WTC11 (cell line): Measurements from ENCODE around the gene ILF3. TPM values are rescaled to one million over a fixed set of nuclear protein-coding genes. Genes with fewer than 3 reads are reported as not detected.

Source experiments
- ATAC-seq: fragments of 200-7000 bp; cut with Tn5 transposase; 2 replicates; pipeline ENCODE4 v1.10.0; 2021; ENCODE audit warnings: mild to moderate bottlenecking, moderate library complexity
- CTCF ChIA-PET: fragments of 300-600 bp; sonication (Branson Sonifier 250); formaldehyde crosslinking; loops from one replicate; lab custom pipeline; 2021; ENCODE audit warnings: antibody characterized with exemption; lab: Charles Lee
- POLR2A ChIA-PET: fragments of 350-600 bp; sonication (Branson Sonifier 250); formaldehyde crosslinking; loops from one replicate; lab custom pipeline; 2021; ENCODE audit warnings: antibody characterized with exemption; lab: Charles Lee
- DNase-seq: peaks from one replicate; pipeline ENCODE4 v3.0.0; 2021; ENCODE audit warnings: low spot score
- H3K27ac Mint-ChIP-seq: 2 replicates; pipeline ENCODE4 v1.8.0; 2021; ENCODE audit warnings: mixed read lengths
- H3K27me3 Mint-ChIP-seq: 2 replicates; pipeline ENCODE4 v1.8.0; 2021; ENCODE audit warnings: low read depth, mild to moderate bottlenecking, moderate library complexity, mixed read lengths
- H3K36me3 Mint-ChIP-seq: 2 replicates; pipeline ENCODE4 v1.8.0; 2021; ENCODE audit warnings: mixed read lengths
- H3K4me1 Mint-ChIP-seq: 2 replicates; pipeline ENCODE4 v1.8.0; 2022; ENCODE audit warnings: mixed read lengths
- H3K4me3 Mint-ChIP-seq: 2 replicates; pipeline ENCODE4 v1.8.0; 2021; ENCODE audit warnings: mild to moderate bottlenecking, moderate library complexity, mixed read lengths
- H3K9me3 Mint-ChIP-seq: 2 replicates; pipeline ENCODE4 v1.8.0; 2021; ENCODE audit warnings: mixed read lengths
- ATF1 ChIP-seq: sonication (generic); formaldehyde crosslinking; IDR thresholded peaks from 2 replicates; pipeline ENCODE4 v1.8.1; 2023; ENCODE audit warnings: mild to moderate bottlenecking, moderate library complexity, missing genetic modification reagents
- E2F4 ChIP-seq: sonication (generic); formaldehyde crosslinking; IDR thresholded peaks from 2 replicates; pipeline ENCODE4 v1.8.1; 2022; ENCODE audit warnings: low read depth, mild to moderate bottlenecking, moderate library complexity, missing genetic modification reagents, borderline replicate concordance
- E2F5 ChIP-seq: sonication (generic); formaldehyde crosslinking; IDR thresholded peaks from 2 replicates; pipeline ENCODE4 v1.8.1; 2022; ENCODE audit warnings: mild to moderate bottlenecking, moderate library complexity, missing genetic modification reagents
- FOXK1 ChIP-seq: sonication (generic); formaldehyde crosslinking; IDR thresholded peaks from 2 replicates; pipeline ENCODE4 v1.8.0; 2022; ENCODE audit warnings: mild to moderate bottlenecking, moderate library complexity, missing genetic modification reagents
- FOXP4 ChIP-seq: sonication (generic); formaldehyde crosslinking; IDR thresholded peaks from 2 replicates; pipeline ENCODE4 v1.8.0; 2022; ENCODE audit warnings: mild to moderate bottlenecking, missing genetic modification reagents
- GTF2I ChIP-seq: fragments of 250-450 bp; sonication (Bioruptor Pico); conservative IDR thresholded peaks from 2 replicates; pipeline ENCODE4 v1.4.0; 2021; ENCODE audit warnings: mild to moderate bottlenecking
- IRF2 ChIP-seq: sonication (generic); formaldehyde crosslinking; IDR thresholded peaks from 2 replicates; pipeline ENCODE4 v1.8.0; 2022; ENCODE audit warnings: low read depth, missing genetic modification reagents, borderline replicate concordance
- JAZF1 ChIP-seq: fragments of 250-450 bp; sonication (Bioruptor Pico); IDR thresholded peaks from 2 replicates; pipeline ENCODE4 v1.9.0; 2021; ENCODE audit warnings: moderate library complexity, mild to moderate bottlenecking, inconsistent platforms
- KAT7 ChIP-seq: sonication (generic); formaldehyde crosslinking; IDR thresholded peaks from 2 replicates; pipeline ENCODE4 v1.8.1; 2023; ENCODE audit warnings: missing genetic modification reagents, mild to moderate bottlenecking, borderline replicate concordance
- MYBL2 ChIP-seq: sonication (generic); formaldehyde crosslinking; IDR thresholded peaks from 2 replicates; pipeline ENCODE4 v1.8.1; 2023; ENCODE audit warnings: mild to moderate bottlenecking, moderate library complexity, missing genetic modification reagents
- NFATC4 ChIP-seq: fragments of 250-450 bp; sonication (Bioruptor Pico); IDR thresholded peaks from 2 replicates; pipeline ENCODE4 v1.9.0; 2021; ENCODE audit warnings: mild to moderate bottlenecking
- NFYB ChIP-seq: sonication (generic); formaldehyde crosslinking; conservative IDR thresholded peaks from 2 replicates; pipeline ENCODE4 v1.8.0; 2022; ENCODE audit warnings: low read depth, missing genetic modification reagents
- NR1H2 ChIP-seq: sonication (generic); formaldehyde crosslinking; IDR thresholded peaks from 2 replicates; pipeline ENCODE4 v1.9.0; 2021; ENCODE audit warnings: mild to moderate bottlenecking, moderate library complexity, missing genetic modification reagents
- SOX15 ChIP-seq: fragments of 250-450 bp; sonication (Bioruptor Pico); IDR thresholded peaks from 2 replicates; pipeline ENCODE4 v1.9.0; 2021; ENCODE audit warnings: mild to moderate bottlenecking
- SP1 ChIP-seq: sonication (generic); formaldehyde crosslinking; conservative IDR thresholded peaks from 2 replicates; pipeline ENCODE4 v1.8.1; 2022; ENCODE audit warnings: missing genetic modification reagents
- TEAD1 ChIP-seq: sonication (generic); formaldehyde crosslinking; IDR thresholded peaks from 2 replicates; pipeline ENCODE4 v1.8.0; 2022; ENCODE audit warnings: mild to moderate bottlenecking, missing genetic modification reagents
- TP53 ChIP-seq: sonication (generic); formaldehyde crosslinking; IDR thresholded peaks from 2 replicates; pipeline ENCODE4 v1.8.1; 2023; ENCODE audit warnings: mild to moderate bottlenecking, missing genetic modification reagents
- ZNF263 ChIP-seq: sonication (generic); formaldehyde crosslinking; IDR thresholded peaks from 2 replicates; pipeline ENCODE4 v1.8.1; 2022; ENCODE audit warnings: low read depth, mild to moderate bottlenecking, moderate library complexity, missing genetic modification reagents
- ZNF416 ChIP-seq: fragments of 250-450 bp; sonication (Bioruptor Pico); IDR thresholded peaks from 2 replicates; pipeline ENCODE4 v1.9.0; 2021; ENCODE audit warnings: mild to moderate bottlenecking, inconsistent platforms
- total RNA-seq: library from RNA; stranded (reverse); gene quantifications from 3 replicates; pipeline ENCODE4 v1.2.3, GENCODE V29; 2021
- TF ChIP-seq, protein P1 (sequence below): sonication (generic); formaldehyde crosslinking; IDR thresholded peaks from 2 replicates; pipeline ENCODE4 v1.8.0; 2023; ENCODE audit warnings: mild to moderate bottlenecking, missing genetic modification reagents
- TF ChIP-seq, protein P2 (sequence below): sonication (generic); formaldehyde crosslinking; IDR thresholded peaks from 2 replicates; pipeline ENCODE4 v1.8.0; 2022; ENCODE audit warnings: mild to moderate bottlenecking, missing genetic modification reagents
- TF ChIP-seq, protein P3 (sequence below): sonication (generic); formaldehyde crosslinking; IDR thresholded peaks from 2 replicates; pipeline ENCODE4 v1.8.0; 2022; ENCODE audit warnings: mild to moderate bottlenecking, missing genetic modification reagents
- TF ChIP-seq, protein P4 (sequence below): sonication (generic); formaldehyde crosslinking; IDR thresholded peaks from 2 replicates; pipeline ENCODE4 v1.8.1; 2023; ENCODE audit warnings: mild to moderate bottlenecking, moderate library complexity, missing genetic modification reagents
- TF ChIP-seq, protein P5 (sequence below): fragments of 250-450 bp; sonication (Bioruptor Pico); IDR thresholded peaks from 2 replicates; pipeline ENCODE4 v1.9.0; 2021; ENCODE audit warnings: mild to moderate bottlenecking

Gene ILF3
- total RNA-seq, 1 experiment from 2014 or later: 659 TPM

- Mint-ChIP-seq H3K4me3 (no peak overlapping the region), H3K27ac (peak overlapping the region; percentile 63; the same call in 1 of the 2 replicates)
Measured at GRCh38 chr19:10723591-10723990, 69.4 kb downstream of the ILF3 start.

DNA sequence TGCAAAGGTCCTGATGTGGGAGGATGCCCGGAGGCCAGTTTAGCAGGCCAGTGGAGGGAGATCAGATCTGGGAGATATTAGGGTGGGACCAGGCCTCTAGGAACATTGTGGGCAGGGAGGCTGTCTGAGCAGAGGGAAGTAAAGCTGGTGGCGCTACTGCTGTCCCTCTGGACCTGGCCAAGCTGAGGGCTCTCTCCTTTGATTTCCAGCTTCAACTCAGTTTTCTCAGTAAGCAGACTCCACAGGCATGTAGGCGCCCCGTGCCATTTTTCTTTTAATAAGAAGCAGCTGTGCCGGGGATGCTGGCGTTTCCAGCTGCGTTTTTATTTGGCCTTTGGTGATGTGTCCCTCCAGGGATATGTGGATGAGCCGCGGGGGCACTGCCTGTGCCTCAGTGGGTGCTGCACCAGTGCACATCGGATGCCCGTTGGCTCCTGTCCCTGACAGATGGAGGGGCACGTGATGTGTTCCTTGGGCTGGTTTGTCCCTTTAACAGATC is 70.5 kb downstream of the ILF3 start:
- 0 out of 2 replicates have a peak overlapping the region, but pooled peaks have one; percentile 42 for H3K27ac Mint-ChIP-seq
- ChIA-PET CTCF (interaction anchor here (0.6 to 1.9 kb wide), 3 partner anchors 33 to 140 kb away, joined by 5 to 8 read pairs (median 5); no protein-coding TSS in a partner anchor), POLR2A (interaction anchor here (0.6 kb wide), 1 partner anchor 28 kb away, joined by 3 read pairs; no protein-coding TSS in a partner anchor)
- ATAC-seq: no peak
- no peak for DNase-seq
- H3K27me3 Mint-ChIP-seq: no peaks in the 10 kb centered on the region
- peaks cover 5% of the 10 kb centered on the region for H3K4me1 Mint-ChIP-seq
- H3K4me3 Mint-ChIP-seq: no peak overlapping the region
- peaks cover 3% of the 10 kb centered on the region; the same call in 1 of the 2 replicates for H3K36me3 Mint-ChIP-seq
- no peak for TF ChIP-seq ZNF263 (CRISPR knock-in tag)
- TF ChIP-seq ZNF416 (CRISPR knock-in tag): no peak
- TF ChIP-seq E2F5 (CRISPR knock-in tag): no peak
- TF ChIP-seq ATF1: no peak
- no peak for TF ChIP-seq JAZF1 (CRISPR knock-in tag)
- TF ChIP-seq, protein P1, sequence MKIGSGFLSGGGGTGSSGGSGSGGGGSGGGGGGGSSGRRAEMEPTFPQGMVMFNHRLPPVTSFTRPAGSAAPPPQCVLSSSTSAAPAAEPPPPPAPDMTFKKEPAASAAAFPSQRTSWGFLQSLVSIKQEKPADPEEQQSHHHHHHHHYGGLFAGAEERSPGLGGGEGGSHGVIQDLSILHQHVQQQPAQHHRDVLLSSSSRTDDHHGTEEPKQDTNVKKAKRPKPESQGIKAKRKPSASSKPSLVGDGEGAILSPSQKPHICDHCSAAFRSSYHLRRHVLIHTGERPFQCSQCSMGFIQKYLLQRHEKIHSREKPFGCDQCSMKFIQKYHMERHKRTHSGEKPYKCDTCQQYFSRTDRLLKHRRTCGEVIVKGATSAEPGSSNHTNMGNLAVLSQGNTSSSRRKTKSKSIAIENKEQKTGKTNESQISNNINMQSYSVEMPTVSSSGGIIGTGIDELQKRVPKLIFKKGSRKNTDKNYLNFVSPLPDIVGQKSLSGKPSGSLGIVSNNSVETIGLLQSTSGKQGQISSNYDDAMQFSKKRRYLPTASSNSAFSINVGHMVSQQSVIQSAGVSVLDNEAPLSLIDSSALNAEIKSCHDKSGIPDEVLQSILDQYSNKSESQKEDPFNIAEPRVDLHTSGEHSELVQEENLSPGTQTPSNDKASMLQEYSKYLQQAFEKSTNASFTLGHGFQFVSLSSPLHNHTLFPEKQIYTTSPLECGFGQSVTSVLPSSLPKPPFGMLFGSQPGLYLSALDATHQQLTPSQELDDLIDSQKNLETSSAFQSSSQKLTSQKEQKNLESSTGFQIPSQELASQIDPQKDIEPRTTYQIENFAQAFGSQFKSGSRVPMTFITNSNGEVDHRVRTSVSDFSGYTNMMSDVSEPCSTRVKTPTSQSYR: no peak
- TF ChIP-seq, protein P2, sequence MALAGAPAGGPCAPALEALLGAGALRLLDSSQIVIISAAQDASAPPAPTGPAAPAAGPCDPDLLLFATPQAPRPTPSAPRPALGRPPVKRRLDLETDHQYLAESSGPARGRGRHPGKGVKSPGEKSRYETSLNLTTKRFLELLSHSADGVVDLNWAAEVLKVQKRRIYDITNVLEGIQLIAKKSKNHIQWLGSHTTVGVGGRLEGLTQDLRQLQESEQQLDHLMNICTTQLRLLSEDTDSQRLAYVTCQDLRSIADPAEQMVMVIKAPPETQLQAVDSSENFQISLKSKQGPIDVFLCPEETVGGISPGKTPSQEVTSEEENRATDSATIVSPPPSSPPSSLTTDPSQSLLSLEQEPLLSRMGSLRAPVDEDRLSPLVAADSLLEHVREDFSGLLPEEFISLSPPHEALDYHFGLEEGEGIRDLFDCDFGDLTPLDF: no peak
- TF ChIP-seq, protein P3, sequence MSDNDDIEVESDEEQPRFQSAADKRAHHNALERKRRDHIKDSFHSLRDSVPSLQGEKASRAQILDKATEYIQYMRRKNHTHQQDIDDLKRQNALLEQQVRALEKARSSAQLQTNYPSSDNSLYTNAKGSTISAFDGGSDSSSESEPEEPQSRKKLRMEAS (CRISPR knock-in tag): no peak
- H3K9me3 Mint-ChIP-seq: no peaks in the 10 kb centered on the region

More at GRCh38 chr19:10723591-10723990, 69.4 kb downstream of the ILF3 start:
- CTCF ChIA-PET: interaction anchor here (0.7 to 1.9 kb wide), 3 partner anchors 30 to 141 kb away, joined by 3 to 8 read pairs (median 3); no protein-coding TSS in a partner anchor
- peaks cover 3% of the 10 kb centered on the region; the same call in 1 of the 2 replicates for H3K36me3 Mint-ChIP-seq
- H3K27me3 Mint-ChIP-seq: no peaks in the 10 kb centered on the region
- TF ChIP-seq NFATC4 (CRISPR knock-in tag): no peak
- TF ChIP-seq IRF2: no peak
- TF ChIP-seq FOXK1 (CRISPR knock-in tag): no peak
- no peak for TF ChIP-seq TEAD1
- no peak for TF ChIP-seq KAT7
- TF ChIP-seq, protein P4, sequence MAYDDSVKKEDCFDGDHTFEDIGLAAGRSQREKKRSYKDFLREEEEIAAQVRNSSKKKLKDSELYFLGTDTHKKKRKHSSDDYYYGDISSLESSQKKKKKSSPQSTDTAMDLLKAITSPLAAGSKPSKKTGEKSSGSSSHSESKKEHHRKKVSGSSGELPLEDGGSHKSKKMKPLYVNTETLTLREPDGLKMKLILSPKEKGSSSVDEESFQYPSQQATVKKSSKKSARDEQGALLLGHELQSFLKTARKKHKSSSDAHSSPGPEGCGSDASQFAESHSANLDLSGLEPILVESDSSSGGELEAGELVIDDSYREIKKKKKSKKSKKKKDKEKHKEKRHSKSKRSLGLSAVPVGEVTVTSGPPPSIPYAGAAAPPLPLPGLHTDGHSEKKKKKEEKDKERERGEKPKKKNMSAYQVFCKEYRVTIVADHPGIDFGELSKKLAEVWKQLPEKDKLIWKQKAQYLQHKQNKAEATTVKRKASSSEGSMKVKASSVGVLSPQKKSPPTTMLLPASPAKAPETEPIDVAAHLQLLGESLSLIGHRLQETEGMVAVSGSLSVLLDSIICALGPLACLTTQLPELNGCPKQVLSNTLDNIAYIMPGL (CRISPR knock-in tag): no peak
- TF ChIP-seq FOXP4: no peak
- no peak for TF ChIP-seq SOX15 (CRISPR knock-in tag)
- no peak for TF ChIP-seq TP53 (CRISPR knock-in tag)
- no peak for TF ChIP-seq GTF2I
- no peak for TF ChIP-seq SP1 (CRISPR knock-in tag)
- no peak for TF ChIP-seq NR1H2
- TF ChIP-seq MYBL2 (CRISPR knock-in tag): no peak
- TF ChIP-seq E2F5 (CRISPR knock-in tag): no peak
- no peak for TF ChIP-seq E2F4 (CRISPR knock-in tag)
- TF ChIP-seq, protein P5, sequence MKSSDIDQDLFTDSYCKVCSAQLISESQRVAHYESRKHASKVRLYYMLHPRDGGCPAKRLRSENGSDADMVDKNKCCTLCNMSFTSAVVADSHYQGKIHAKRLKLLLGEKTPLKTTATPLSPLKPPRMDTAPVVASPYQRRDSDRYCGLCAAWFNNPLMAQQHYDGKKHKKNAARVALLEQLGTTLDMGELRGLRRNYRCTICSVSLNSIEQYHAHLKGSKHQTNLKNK (CRISPR knock-in tag): no peak
- TF ChIP-seq NFYB: no peak
- TF ChIP-seq, all 79 proteins: peak for 0
- DNase-seq (no peak), ATAC-seq (no peak)
- POLR2A ChIA-PET: interaction anchor here (0.7 kb wide), 1 partner anchor 47 kb away, joined by 5 read pairs; no protein-coding TSS in a partner anchor
- H3K4me1 Mint-ChIP-seq: peaks cover 10% of the 10 kb centered on the region
- H3K9me3 Mint-ChIP-seq: no peaks in the 10 kb centered on the region
